ENCODE results near the gene RGS3.

Gene RGS3

GRCh38 chr9:113619491-113620376 is 156.2 kb downstream of the RGS3 start:
- H3K4me3 ChIP-seq (ENCODE audit: low read depth, low read length) = peak overlapping the region; percentile 43
- DNase-seq = no peak
- no peaks in the 10 kb centered on the region for H3K27me3 ChIP-seq
- H3K4me1 ChIP-seq = peaks cover 28% of the 10 kb centered on the region
- TF ChIP-seq CTCF (IDR thresholded peaks at IDR 0.05; ENCODE audit: low read depth, low read length) = no peak
- H3K9me3 ChIP-seq = no peaks in the 10 kb centered on the region
- H3K36me3 ChIP-seq = no peaks in the 10 kb centered on the region

- peak; percentile 84 for DNase-seq
- peaks cover 28% of the 10 kb centered on the region for H3K4me1 ChIP-seq
- H3K4me3 ChIP-seq (ENCODE audit: low read depth, low read length) = peak overlapping the region; percentile 43
- no peaks in the 10 kb centered on the region for H3K27me3 ChIP-seq
- H3K36me3 ChIP-seq = no peaks in the 10 kb centered on the region
- TF ChIP-seq CTCF (IDR thresholded peaks at IDR 0.05; ENCODE audit: low read depth, low read length) = no peak
- no peaks in the 10 kb centered on the region for H3K9me3 ChIP-seq
Observed at GRCh38 chr9:113620377-113621161, 157.0 kb downstream of the RGS3 start.

- DNase-seq = no peak
- no peak for TF ChIP-seq CTCF (IDR thresholded peaks at IDR 0.05; ENCODE audit: low read depth, low read length)
- no peaks in the 10 kb centered on the region for H3K27me3 ChIP-seq
- H3K4me3 ChIP-seq (ENCODE audit: low read depth, low read length) = no peak overlapping the region
- H3K9me3 ChIP-seq = no peaks in the 10 kb centered on the region
- H3K36me3 ChIP-seq = no peaks in the 10 kb centered on the region
- peaks cover 28% of the 10 kb centered on the region for H3K4me1 ChIP-seq
Observed at GRCh38 chr9:113621309-113621791, 157.8 kb downstream of the RGS3 start.

GRCh38 chr9:113621980-113622379 is 158.5 kb downstream of the RGS3 start:
- no peak overlapping the region for H3K4me3 ChIP-seq (ENCODE audit: low read depth, low read length)
- no peaks in the 10 kb centered on the region for H3K27me3 ChIP-seq
- no peak for TF ChIP-seq CTCF (IDR thresholded peaks at IDR 0.05; ENCODE audit: low read depth, low read length)
- DNase-seq = no peak
- peaks cover 28% of the 10 kb centered on the region for H3K4me1 ChIP-seq
- H3K9me3 ChIP-seq = no peaks in the 10 kb centered on the region
- H3K36me3 ChIP-seq = no peaks in the 10 kb centered on the region

- Histone ChIP-seq H3K36me3 (no peaks in the 10 kb centered on the region), H3K9me3 (no peaks in the 10 kb centered on the region), H3K27me3 (no peaks in the 10 kb centered on the region), H3K4me1 (peaks cover 28% of the 10 kb centered on the region), H3K4me3 (ENCODE audit: low read depth, low read length) (no peak overlapping the region)
- DNase-seq = peak; percentile 69
- TF ChIP-seq CTCF (IDR thresholded peaks at IDR 0.05; ENCODE audit: low read depth, low read length) = no peak
Observed at GRCh38 chr9:113622600-113623400, 159.3 kb downstream of the RGS3 start.

Data from BE2C (cell line).